Type B pancreatic cell (in vitro differentiated cells): ENCODE measurements around the gene ZMAT5. TPM values are rescaled to one million over a fixed set of nuclear protein-coding genes. Genes with fewer than 3 reads are reported as not detected.

ENCODE experiments used
- DNase-seq: peaks from one replicate; pipeline ENCODE4 v3.0.0; 2021; ENCODE audit warnings: mixed read lengths; ENCODE audit not compliant: unreplicated experiment; ENCODE audit errors: extremely low spot score
- H3K27ac Mint-ChIP-seq: 2 replicates; pipeline ENCODE4 v1.8.0; 2021; ENCODE audit warnings: mild to moderate bottlenecking, mixed read lengths
- H3K27me3 Mint-ChIP-seq: 2 replicates; pipeline ENCODE4 v1.8.0; 2021; ENCODE audit warnings: mixed read lengths
- H3K36me3 Mint-ChIP-seq: 2 replicates; pipeline ENCODE4 v1.8.0; 2021; ENCODE audit warnings: mixed read lengths
- H3K4me1 Mint-ChIP-seq: one replicate; pipeline ENCODE4 v1.8.0; 2021; ENCODE audit warnings: mixed read lengths; ENCODE audit not compliant: unreplicated experiment
- H3K4me3 Mint-ChIP-seq: 2 replicates; pipeline ENCODE4 v1.8.0; 2021; ENCODE audit warnings: mild to moderate bottlenecking, mixed read lengths
- H3K9me3 Mint-ChIP-seq: 2 replicates; pipeline ENCODE4 v1.8.0; 2021; ENCODE audit warnings: mixed read lengths
- CTCF ChIP-seq: fragments of 200-600 bp; sonication (generic); conservative IDR thresholded peaks from 2 replicates; pipeline ENCODE4 v1.5.0; 2021; ENCODE audit warnings: antibody characterized with exemption, mild to moderate bottlenecking
- total RNA-seq: library from RNA; stranded (reverse); gene quantifications from 2 replicates; pipeline ENCODE4 v1.2.1, GENCODE V29; 2021; ENCODE audit warnings: low replicate concordance

ZMAT5 gene
- total RNA-seq, 1 donor from 2014 or later = 19.2 TPM

- Mint-ChIP-seq H3K9me3 (no peaks in the 10 kb centered on the region), H3K4me3 (no peak overlapping the region), H3K4me1 (peaks cover 15% of the 10 kb centered on the region), H3K36me3 (no peaks in the 10 kb centered on the region), H3K27me3 (peaks cover 67% of the 10 kb centered on the region), H3K27ac (no peak overlapping the region)
- no peak for TF ChIP-seq CTCF
- no peak for DNase-seq
These were observed 51.6 kb downstream of the ZMAT5 start for GRCh38 chr22:29715240-29715639.

GRCh38 chr22:29713156-29713727, 53.6 kb downstream of the ZMAT5 start:
- no peak for TF ChIP-seq CTCF
- no peaks in the 10 kb centered on the region for H3K36me3 Mint-ChIP-seq
- peaks cover 60% of the 10 kb centered on the region for H3K27me3 Mint-ChIP-seq
- H3K9me3 Mint-ChIP-seq = no peaks in the 10 kb centered on the region
- H3K4me1 Mint-ChIP-seq = peaks cover 15% of the 10 kb centered on the region
- no peak overlapping the region for H3K27ac Mint-ChIP-seq
- no peak overlapping the region for H3K4me3 Mint-ChIP-seq
- no peak for DNase-seq

GRCh38 chr22:29712119-29712518, 54.7 kb downstream of the ZMAT5 start:
- Mint-ChIP-seq H3K4me1 (peaks cover 19% of the 10 kb centered on the region), H3K27ac (no peak overlapping the region), H3K9me3 (no peaks in the 10 kb centered on the region), H3K27me3 (peaks cover 56% of the 10 kb centered on the region), H3K4me3 (no peak overlapping the region), H3K36me3 (no peaks in the 10 kb centered on the region)
- no peak for DNase-seq
- TF ChIP-seq CTCF = no peak

GRCh38 chr22:29710922-29711593, 55.7 kb downstream of the ZMAT5 start:
- Mint-ChIP-seq H3K27ac (no peak overlapping the region), H3K27me3 (peaks cover 55% of the 10 kb centered on the region), H3K36me3 (no peaks in the 10 kb centered on the region), H3K9me3 (no peaks in the 10 kb centered on the region), H3K4me3 (no peak overlapping the region), H3K4me1 (peaks cover 22% of the 10 kb centered on the region)
- DNase-seq = no peak
- TF ChIP-seq CTCF = no peak

GRCh38 chr22:29710193-29710592, 56.6 kb downstream of the ZMAT5 start:
- H3K9me3 Mint-ChIP-seq = no peaks in the 10 kb centered on the region
- H3K4me3 Mint-ChIP-seq = no peak overlapping the region
- peaks cover 24% of the 10 kb centered on the region for H3K4me1 Mint-ChIP-seq
- H3K27me3 Mint-ChIP-seq = peaks cover 54% of the 10 kb centered on the region
- no peak for DNase-seq
- H3K27ac Mint-ChIP-seq = no peak overlapping the region
- no peak for TF ChIP-seq CTCF
- no peaks in the 10 kb centered on the region for H3K36me3 Mint-ChIP-seq
